HG03378 (cell line): ENCODE measurements around the gene PYGO1.
"Not testable (repeated sequence)": the region's sequence is repeated elsewhere in the genome, so short reads cannot be mapped to it uniquely, and the experiment has no call there.

Source experiments
- ATAC-seq: cut with Tn5 transposase; IDR thresholded peaks from one replicate; pipeline ENCODE4 v1.9.1; 2021; ENCODE audit warnings: mild to moderate bottlenecking, moderate library complexity; ENCODE audit not compliant: unreplicated experiment

PYGO1 gene

GRCh38 chr15:55588070-55588814 lies at the start of gene PYGO1:
Gene PYGO1, minus strand, starts transcription at chr15:55588345. Its CDS starts 462 bp downstream, at chr15:55587883.
- no peak for ATAC-seq

- no peak for ATAC-seq
Observed at GRCh38 chr15:55637086-55637485, 48.9 kb upstream of the PYGO1 start.

- no peak for ATAC-seq
Observed at GRCh38 chr15:55633731-55634130, 45.6 kb upstream of the PYGO1 start.

GRCh38 chr15:55632434-55632833 lies 44.3 kb upstream of the PYGO1 start:
- no peak for ATAC-seq

GRCh38 chr15:55630858-55631257 lies 42.7 kb upstream of the PYGO1 start:
- no peak for ATAC-seq

GRCh38 chr15:55628369-55628730 lies 40.2 kb upstream of the PYGO1 start:
- ATAC-seq, result no peak

- ATAC-seq, result no peak
Observed at GRCh38 chr15:55627730-55628368, 39.7 kb upstream of the PYGO1 start.

- no peak for ATAC-seq
Observed at GRCh38 chr15:55619783-55620182, 31.6 kb upstream of the PYGO1 start.

- no peak for ATAC-seq
Observed at GRCh38 chr15:55618387-55618786, 30.2 kb upstream of the PYGO1 start.

GRCh38 chr15:55615445-55615844 lies 27.3 kb upstream of the PYGO1 start:
- no peak for ATAC-seq

GRCh38 chr15:55613727-55614126 lies 25.6 kb upstream of the PYGO1 start:
- ATAC-seq, result no peak

- no peak for ATAC-seq
Observed at GRCh38 chr15:55606214-55606613, 18.1 kb upstream of the PYGO1 start.

- ATAC-seq, result no peak
Observed at GRCh38 chr15:55601374-55601773, 13.2 kb upstream of the PYGO1 start.

GRCh38 chr15:55599439-55599838 lies 11.3 kb upstream of the PYGO1 start:
- ATAC-seq, result no peak

- ATAC-seq, result not testable (repeated sequence)
Observed at GRCh38 chr15:55593019-55593418, 4.9 kb upstream of the PYGO1 start.

- no peak for ATAC-seq
Observed at GRCh38 chr15:55590788-55591187, 2.6 kb upstream of the PYGO1 start.

GRCh38 chr15:55589287-55589686 lies 1.1 kb upstream of the PYGO1 start:
- no peak for ATAC-seq

- no peak for ATAC-seq
Observed at GRCh38 chr15:55588815-55589115, 620 bp upstream of the PYGO1 start.

- ATAC-seq, result no peak
Observed at GRCh38 chr15:55587321-55588069, 650 bp downstream of the PYGO1 start.

GRCh38 chr15:55586808-55587207 lies 1.3 kb downstream of the PYGO1 start:
- ATAC-seq, result no peak

- ATAC-seq, result no peak
Observed at GRCh38 chr15:55576943-55577342, 11.2 kb downstream of the PYGO1 start.

- no peak for ATAC-seq
Observed at GRCh38 chr15:55574096-55574495, 14.0 kb downstream of the PYGO1 start.
